GM19324 (cell line): ENCODE results near the gene ANO2.

Experiments
- ATAC-seq: cut with Tn5 transposase; IDR thresholded peaks from one replicate; pipeline ENCODE4 v1.9.1; 2021; ENCODE audit warnings: mild to moderate bottlenecking, moderate library complexity; ENCODE audit not compliant: unreplicated experiment, low FRiP score

Gene ANO2

DNA sequence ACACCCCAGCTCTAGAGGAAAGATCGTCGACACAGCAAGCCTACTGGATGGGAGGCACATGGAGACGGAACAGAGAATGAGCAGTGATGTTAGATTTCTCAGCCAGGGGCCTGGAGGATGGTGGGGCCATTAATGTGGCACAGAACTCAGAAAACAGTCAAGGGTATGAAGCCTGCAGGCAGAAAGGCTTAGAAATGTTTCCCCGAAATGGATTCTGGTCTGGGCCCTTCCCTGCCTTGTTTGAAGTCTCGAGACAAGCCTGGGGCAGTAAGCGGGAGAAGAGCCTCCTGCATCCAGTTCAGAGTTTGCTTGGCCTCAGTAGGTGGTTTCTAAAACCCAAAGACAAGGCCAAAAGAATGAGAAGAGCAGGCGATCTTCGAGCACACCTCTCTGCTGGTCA, 354.7 kb downstream of the ANO2 start:
- no peak for ATAC-seq

DNA sequence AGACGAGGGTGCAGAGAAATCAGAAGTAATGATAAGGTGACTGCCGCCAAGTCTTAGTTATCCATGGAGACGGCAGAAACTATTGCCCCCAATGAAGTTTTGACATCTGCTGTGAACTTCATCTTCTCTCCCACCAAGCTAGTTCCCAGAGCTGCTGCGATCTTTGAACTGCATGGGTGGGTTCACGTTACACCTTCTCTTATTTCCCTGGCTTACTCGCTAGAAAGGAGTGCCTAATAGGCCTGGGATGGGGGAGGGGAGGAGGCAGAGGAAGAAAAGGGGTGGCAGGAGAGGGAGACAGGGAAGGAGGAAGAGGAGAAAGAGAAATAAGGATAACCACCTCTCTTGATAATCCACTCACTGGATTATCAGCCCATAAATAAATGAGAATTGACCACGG, 356.0 kb downstream of the ANO2 start:
- ATAC-seq: no peak

DNA sequence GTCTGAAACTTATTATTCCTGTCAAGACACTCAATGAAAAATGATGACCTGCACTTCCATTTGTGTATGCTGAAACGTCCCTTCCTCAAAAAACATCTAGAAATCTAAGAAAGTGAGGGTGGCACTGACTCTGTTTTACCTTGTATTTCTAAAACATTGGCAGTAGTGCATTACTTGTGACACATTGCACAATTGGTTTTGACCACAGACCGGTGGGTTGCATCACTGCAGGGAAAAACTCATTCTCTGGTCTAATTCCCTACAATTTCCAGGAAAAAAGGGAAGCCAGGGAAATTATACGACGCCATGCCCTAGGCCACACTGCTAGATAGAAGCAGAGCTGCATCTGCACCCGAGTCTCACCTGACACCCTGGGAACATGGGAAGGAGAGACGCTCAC, 356.5 kb downstream of the ANO2 start:
- ATAC-seq: no peak

DNA sequence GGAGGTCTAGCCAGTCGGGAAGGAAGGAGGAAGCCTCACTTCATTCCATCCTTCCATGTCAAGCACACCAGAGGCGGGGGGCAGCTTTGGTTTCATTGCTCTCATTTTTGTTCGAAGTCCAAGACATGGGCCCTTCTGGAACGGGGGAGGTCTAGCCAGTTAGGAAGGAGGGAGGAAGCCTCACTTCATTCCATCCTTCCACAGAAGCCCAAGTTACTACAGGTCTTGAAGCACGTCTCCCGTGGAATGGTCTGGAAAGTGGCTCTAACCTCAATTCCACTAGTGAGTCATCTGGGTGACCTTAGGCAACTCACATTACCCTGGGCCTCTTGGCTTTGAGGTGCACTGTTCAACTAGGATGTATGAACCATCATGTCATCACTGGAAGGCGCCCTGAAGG, 356.9 kb downstream of the ANO2 start:
- ATAC-seq: no peak

DNA sequence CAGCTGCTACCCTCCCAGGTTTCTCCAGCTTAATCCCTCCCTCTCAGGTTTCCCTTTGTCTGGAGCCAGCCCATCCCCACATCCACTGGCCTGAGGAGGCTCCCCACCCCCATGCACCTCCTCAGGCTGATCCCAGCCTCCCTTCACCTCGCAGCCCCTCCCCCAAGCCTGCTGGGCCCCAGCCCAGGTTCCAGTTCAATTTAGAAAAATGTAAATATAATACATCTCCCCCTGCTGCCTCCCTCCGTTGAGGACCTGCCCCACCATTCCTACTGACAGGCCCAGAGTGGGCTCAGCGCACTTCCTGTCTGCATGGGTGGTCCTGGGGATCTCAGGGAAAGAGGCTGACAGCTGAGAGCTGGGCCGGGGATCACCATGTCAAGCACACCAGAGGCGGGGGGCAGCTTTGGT, 357.3 kb downstream of the ANO2 start:
- ATAC-seq: no peak

DNA sequence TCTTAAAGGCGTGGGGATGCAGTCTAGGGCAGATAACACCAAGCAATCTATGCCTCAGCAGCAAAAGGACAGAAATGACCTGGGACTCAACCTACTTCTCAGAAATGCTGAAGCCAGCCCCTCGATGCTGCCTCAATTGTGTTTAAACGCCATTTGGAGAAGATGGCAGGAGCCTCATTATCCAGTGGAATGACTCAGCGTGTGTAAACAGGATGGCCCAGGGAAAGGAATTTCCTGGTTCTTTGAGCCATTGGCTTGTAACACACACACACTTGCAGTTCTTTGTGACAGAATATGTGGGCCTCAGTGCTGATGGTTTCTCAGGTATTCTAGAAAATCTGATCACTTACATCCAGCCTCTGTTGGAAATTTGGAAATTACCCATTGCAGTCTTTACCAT, 358.9 kb downstream of the ANO2 start:
- no peak for ATAC-seq

DNA sequence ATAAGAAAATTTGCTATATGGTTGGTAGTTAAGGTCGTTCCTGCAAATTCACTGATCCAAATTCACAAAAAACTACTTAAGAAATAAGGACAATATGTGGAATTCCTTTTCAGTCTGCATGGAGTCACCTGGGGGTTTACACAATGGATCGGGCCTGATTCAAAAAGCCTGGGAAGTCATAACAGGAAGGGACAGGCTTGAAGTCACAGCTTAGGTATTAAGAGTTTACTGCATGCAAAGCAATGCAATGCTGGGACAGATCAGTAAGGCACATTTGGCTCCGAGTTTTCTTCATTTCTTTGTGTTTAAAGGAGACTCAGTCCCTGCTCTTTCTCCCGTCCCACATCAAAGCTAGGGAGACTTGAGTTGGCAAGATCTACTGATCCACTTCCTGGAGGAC, 359.9 kb downstream of the ANO2 start:
- ATAC-seq: no peak

DNA sequence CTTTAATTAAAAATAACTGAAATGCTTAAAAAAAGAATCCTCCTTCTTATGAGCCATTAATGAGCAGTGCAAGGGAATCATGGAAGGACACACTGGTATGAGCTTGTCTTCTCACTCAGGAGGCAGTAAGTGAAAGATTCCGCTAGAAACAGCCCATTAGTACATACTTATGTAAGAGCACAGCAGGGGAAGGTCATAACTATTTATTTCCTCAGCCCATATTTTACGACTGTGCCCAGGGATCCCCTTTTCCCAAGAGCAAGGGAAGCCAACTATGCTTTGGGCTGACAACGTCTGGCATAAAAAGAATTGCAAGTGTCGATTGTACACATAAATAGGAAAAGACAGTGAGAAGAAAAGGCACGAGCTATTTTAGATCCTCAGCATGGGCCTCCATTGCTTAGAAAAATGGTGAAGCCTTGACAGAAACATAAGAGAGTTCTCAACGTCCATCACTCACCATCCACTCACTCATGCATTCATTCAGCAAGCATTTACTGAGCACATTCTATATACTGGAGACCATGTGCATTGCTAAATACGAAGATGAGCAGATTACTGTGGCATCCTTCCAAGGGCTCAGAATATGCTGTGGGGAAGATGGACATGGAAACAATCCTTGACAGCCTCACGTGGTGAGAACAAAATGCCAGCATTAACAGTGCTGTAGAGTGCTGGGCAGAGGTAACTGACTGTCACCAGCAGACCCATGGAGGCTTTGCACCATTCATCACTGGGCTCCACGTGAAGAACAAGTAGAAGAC, 360.5 kb downstream of the ANO2 start:
- no peak for ATAC-seq

DNA sequence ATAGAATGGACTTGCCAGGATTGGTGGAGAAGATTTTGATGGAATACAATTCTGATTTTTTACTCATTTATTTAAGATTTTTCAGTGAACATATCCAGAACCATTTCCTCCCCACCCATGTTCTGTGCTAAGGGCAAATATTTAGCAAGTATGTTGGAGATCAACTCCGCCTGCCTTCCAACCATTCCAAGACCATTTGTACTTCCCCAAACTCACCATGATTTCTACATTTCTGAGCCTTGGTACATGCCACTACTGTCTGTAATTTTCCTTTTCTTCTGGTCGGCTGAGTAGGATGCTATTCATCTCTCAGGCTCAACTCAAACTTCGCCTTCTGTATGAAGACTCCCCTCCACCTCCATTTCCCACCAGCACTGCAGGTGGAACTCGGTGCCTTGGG, 362.5 kb downstream of the ANO2 start:
- no peak for ATAC-seq

DNA sequence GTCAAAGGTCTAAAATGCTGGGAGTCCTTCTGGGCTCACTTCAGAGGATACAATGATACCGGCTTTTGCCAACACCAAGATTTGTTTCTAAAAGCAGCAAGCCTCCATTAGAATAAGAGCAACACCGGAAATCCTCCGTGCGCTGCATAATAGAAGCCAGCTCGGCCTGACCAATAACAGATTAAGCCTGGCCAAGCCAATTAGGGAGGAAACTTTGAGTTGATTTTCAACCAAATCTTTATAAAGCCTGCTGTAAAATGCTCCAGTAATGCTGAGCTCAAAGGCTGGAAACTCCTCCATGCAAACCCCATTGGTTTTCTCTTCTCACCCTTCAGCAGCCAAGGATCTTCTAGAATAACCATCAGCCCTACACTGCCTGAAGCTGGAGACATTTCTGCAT, 363.0 kb downstream of the ANO2 start:
- no peak for ATAC-seq

DNA sequence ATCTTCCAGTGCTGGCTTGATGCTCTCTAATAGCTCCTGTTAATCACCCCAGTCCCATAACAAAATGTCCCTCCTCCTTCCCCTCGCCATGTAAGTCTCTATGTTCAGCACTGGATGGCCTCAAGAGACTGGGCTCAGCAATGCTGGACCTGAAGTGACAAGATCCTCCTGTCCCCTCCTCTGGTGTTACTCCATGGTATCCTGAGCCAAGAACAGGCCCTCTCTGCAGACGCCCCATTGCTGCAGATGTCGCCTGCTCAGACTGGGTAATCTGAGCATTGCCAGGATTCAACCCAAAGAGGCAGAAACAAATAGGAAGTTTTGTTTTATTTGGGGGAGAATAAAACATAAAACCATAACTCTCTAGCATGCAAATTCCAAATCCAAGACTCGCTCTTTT, 363.4 kb downstream of the ANO2 start:
- ATAC-seq: no peak

DNA sequence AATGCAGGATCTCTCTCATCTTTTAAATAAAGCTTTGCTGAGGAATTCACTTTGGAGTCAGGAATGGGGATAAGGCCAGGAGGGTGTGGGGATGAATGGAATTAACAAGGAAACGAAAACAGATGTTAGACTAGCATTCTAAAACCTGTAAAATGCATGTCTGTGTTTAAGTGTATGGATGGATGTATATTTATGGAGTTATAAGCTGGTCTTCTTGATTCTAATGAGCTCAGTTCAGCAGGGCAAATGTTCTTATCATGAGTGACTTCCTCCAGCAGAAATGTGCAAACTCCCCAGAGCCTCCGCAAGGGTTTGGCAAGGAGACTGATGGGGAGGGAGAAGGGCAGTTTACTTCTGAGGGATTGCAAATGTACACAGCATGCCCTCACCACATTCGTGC, 364.0 kb downstream of the ANO2 start:
- ATAC-seq: no peak

DNA sequence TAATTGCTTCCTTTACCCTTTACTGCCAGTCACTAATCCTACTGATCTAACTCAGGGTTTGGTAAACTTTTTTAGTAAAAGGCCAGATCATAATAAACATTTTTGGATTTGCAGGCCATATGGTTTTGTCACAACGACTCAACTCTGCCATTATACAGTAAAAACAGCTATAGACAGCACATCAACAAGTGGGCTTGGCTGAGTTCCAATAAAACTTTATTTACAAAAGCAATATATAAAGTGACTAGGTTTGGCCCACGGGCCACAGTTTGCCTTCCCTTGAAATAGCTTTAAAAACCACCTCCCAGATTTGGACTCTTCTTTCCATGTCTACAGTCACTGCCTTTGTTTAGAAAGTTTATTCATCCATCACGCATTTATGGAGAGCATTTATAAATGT, 366.3 kb downstream of the ANO2 start:
- ATAC-seq: no peak

DNA sequence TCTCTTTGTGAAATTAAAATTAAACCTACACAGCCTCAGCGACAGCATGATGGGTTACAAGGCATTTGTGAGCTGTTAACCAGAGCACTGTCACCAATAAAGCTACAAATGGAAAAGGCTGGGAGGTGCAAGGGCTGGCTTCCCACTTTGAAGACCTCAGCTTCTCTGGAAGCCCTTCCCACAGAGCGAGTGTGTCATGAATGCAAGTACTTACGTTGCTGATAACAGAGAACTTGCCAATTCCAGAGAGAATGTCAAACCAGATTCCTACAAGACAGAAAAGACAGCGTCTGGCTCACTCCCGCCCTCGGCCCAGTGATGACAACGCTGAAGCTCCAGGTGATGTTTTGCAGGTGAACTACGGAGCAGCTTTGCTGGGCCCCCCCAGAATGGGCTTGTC, 367.3 kb downstream of the ANO2 start:
- no peak for ATAC-seq

DNA sequence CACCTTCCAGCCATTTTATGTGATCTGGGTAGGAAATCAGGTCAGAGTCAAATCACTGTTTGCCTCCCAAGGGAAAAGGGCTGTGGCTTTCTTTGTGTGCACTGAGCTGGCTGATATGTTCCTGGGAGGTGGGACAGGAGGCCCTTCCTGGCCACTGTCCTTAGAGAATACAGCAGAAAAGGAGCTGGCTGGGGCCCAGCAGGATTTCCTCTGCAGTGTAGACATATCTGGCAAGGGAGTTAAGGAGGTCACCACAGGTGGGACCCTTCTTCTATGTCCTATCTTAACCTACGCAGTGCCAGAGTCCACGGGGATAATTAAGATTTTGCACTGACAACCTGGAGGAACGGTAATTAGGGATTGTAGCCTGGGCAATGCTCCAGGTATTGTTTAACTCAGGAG, 367.8 kb downstream of the ANO2 start:
- no peak for ATAC-seq

DNA sequence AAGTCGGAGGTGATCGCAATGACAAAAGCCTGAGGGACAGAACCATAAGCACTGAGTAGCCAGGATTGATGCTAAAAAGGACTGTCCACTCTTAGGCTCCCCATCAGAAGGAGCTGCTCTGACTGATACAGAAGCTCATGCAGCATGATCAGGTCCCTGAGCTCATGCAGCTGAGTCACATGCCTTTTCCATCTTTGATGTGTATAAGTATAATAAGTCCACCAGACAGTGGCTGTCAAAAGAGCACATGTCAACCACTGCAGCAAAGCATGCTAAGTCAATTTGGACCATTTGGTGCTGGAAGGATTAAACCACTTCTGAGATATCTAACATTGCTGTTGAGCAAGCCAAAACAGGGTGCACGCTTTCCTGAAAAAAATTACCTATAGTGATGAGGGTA, 369.1 kb downstream of the ANO2 start:
- no peak for ATAC-seq

DNA sequence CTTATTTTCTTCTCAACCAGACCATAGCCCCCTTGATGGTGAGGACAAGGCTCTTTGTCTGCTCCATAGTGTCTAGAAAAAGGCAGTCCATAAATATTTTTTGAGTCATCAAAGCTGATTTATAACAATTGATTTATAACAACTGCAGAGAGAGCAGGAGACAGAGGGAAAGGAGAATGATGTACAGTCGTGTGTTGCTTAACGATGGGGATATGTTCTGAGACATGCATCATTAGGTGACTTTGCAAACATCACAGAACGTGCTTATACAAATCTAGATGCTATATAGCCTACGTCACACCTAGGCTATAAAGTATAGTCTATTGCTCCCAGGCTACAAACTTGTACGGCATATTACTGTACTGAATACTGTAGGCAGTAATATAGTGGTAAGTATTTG, 369.8 kb downstream of the ANO2 start:
- ATAC-seq: no peak

DNA sequence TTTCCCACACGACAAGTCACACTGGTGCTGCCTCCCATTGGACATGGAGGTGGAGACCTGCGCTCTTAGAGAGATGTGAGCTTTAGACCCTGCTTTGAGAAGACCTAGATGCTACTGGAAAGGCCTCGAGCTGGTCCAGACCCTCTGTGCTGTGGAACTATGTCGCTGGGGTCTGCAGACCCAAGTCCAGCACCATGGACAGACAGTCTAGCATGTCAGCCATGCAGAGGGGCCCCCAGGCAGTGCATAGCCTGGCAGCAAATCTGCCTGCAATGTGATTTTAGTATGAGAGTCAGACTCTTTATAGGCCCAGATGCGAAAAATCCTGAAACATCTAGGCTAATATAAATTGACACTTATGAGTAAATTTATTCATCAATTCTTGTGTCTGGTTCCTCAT, 371.7 kb downstream of the ANO2 start:
- no peak for ATAC-seq

DNA sequence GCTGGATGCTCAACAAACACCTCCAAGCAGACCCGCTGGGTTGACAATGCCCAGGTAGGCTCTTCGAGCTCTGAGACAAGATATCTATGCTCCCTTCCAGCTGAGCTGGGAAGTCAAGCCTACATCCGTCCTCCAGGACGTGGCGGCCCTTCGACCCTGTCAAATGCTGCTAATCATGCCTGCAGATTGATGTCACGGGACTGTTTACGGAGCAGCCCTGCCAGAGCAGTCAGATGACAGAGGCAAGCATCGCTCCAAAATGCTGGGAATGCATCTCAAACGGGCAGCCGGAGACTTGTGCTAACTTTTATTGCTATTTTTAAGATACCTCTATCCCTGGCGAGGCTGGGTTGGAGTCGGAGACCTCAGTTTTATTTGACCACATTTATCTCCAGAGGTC, 373.9 kb downstream of the ANO2 start:
- no peak for ATAC-seq

DNA sequence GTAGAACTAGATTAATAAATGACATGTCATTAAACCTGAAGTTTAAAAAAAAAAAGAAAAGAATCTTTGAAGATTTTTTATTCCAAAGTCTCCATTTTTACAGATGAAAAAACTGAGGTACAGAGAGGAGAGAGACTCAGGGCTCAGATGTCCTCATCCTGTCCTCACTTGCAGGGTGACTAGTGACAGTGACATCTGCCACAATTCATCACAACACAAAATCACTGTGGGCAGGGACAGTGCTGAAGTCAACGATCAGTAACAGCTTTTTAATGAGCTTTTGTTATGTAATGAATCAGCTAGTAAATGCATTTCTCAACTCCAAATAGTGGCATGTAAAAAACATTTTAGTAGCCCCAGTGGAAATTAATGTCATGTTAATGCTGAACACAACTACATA, 374.6 kb downstream of the ANO2 start:
- ATAC-seq: no peak

DNA sequence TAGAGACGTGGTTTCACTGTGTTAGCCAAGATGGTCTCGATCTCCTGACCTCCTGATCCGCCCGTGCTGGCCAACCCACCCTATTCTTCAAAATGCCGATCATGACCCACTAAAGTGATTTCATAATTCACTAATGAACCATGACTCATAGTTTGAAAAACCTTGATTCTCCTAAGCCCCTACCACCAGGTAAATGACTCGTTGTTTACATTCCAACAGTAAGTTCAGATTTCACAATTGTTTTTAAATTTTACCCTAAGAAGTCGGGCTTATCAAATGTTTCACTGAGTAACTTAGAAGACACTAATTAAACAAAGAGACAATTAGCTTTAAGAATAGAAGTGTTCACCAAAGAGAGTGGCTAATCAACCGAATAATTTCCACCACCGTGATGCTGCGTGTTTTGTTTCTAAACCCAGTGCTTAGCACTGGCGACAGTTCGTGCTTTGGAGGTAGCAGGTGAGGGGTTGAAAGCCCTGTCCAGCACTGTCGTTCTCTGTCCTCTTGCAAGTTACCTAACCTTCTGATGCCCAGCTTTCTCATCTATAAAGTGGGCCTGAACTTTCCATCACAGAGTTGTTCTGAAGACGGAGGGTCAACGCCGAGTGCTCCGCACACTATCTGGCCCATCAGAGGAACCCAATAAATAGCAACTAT, 376.6 kb downstream of the ANO2 start:
- ATAC-seq: no peak

DNA sequence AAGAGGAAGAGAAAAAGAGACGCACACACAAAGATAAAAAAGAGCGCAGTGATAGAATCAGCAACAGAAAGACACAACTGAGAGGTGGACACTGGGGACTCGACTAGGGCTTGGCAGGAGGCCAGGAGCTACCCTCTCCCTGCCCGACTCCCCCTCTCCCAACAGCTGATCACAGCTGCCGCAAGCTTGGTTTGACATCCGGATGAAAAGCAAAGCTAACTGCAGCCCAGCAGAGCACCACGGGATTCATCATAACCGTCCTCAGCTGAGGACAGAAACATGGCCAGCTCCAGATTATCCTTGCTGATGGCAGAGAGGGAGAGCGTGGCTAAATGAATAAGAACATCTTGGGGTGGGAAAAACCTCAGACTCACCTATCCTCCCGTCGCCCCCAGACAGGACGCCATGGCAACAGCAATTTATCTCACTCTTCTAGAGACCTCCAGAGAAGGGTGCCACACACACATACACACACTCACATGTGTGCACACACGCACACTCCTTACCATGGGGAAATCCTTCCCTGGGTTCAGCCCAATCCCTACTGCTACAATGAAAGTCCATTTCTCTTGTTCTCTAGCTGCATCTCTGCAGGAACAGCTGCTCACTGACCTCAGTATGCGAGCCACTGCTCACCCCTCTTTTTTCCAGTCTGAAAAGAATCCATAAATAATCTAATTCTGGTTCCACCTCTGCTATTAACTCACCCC, 377.9 kb downstream of the ANO2 start:
- ATAC-seq: no peak
